GM12878 (cell line): ENCODE measurements around the gene MFAP3L. TPM values are rescaled to one million over a fixed set of nuclear protein-coding genes. Genes with fewer than 3 reads are reported as not detected.

Experiments
- ATAC-seq: fragments of 200-7000 bp; cut with Tn5 transposase; 3 replicates; pipeline ENCODE4 v1.9.1; 2020; ENCODE audit warnings: mild to moderate bottlenecking, moderate library complexity
- BruUV-seq: library from RNA; stranded (reverse); fragments of 400-500 nt; replicated peaks from 2 replicates; lab custom pipeline; 2021; lab: Mats Ljungman, UMichigan
- CTCF ChIA-PET: fragments of 300-600 bp; sonication (Branson Sonifier 250); formaldehyde crosslinking; extraction: SDS; loops from one replicate; lab custom pipeline; 2021; ENCODE audit warnings: inconsistent platforms; lab: Yijun Ruan, JAX
- POLR2A ChIA-PET: fragments of 350-600 bp; formaldehyde crosslinking; extraction: SDS; loops from one replicate; lab custom pipeline; 2021; ENCODE audit warnings: inconsistent platforms; lab: Charles Lee
- RAD21 ChIA-PET: fragments of 300-600 bp; sonication (Branson Sonifier 250); formaldehyde crosslinking; loops from one replicate; lab custom pipeline; 2023; ENCODE audit warnings: antibody characterized with exemption; ENCODE audit not compliant: unreplicated experiment; lab: Charles Lee
- SMC1A ChIA-PET: fragments of 300-600 bp; sonication (Branson Sonifier 250); formaldehyde crosslinking; loops from one replicate; lab custom pipeline; 2023; ENCODE audit not compliant: unreplicated experiment, uncharacterized antibody; lab: Charles Lee
- DNase-seq: peaks from one replicate; pipeline ENCODE4 v3.0.0-alpha.2; 2011; ENCODE audit warnings: low read depth, low spot score
- FAIRE-seq: peaks from 3 replicates; lab custom pipeline; 2011; peaks lifted over from hg19 to GRCh38; lab: Jason Lieb, UNC
- H2AFZ ChIP-seq: 2 replicates; pipeline ENCODE4 v1.6.0; 2011; ENCODE audit warnings: low read depth, low read length, control low read depth; ENCODE audit not compliant: control insufficient read depth
- H3K27ac ChIP-seq: 2 replicates; pipeline ENCODE4 v1.5.1; 2011; ENCODE audit warnings: control low read depth; ENCODE audit not compliant: control insufficient read depth, insufficient read depth
- H3K27me3 ChIP-seq, 2 experiments: replicated peaks in 1 of 2; 2 replicates each; pipeline versions ENCODE4 v1.6.0 to v1.6.1; 2011; ENCODE audit warnings: low read length in 1 of 2; ENCODE audit not compliant: control insufficient read depth in 2 of 2, insufficient read depth in 2 of 2
- H3K36me3 ChIP-seq, 2 experiments: 2 replicates each; pipeline ENCODE4 v1.5.1; 2011; ENCODE audit warnings: low read length in 1 of 2; ENCODE audit not compliant: control insufficient read depth in 2 of 2, insufficient read depth in 2 of 2
- H3K4me1 ChIP-seq: 2 replicates; pipeline ENCODE4 v1.6.1; 2011; ENCODE audit warnings: mild to moderate bottlenecking, low read length, moderate library complexity, mixed read lengths; ENCODE audit not compliant: control insufficient read depth, insufficient read depth
- H3K4me2 ChIP-seq: 2 replicates; pipeline ENCODE4 v1.6.0; 2011; ENCODE audit warnings: control low read depth; ENCODE audit not compliant: control insufficient read depth, insufficient read depth
- H3K4me3 ChIP-seq: fragments of 200-600 bp; sonication (generic); 2 replicates; pipeline ENCODE4 v1.5.1; 2016
- H3K79me2 ChIP-seq: 2 replicates; pipeline ENCODE4 v1.6.0; 2011; ENCODE audit warnings: low read length; ENCODE audit not compliant: control insufficient read depth, insufficient read depth
- H3K9ac ChIP-seq: 2 replicates; pipeline ENCODE4 v1.8.0; 2011; ENCODE audit warnings: low read length, control low read depth, mixed read lengths; ENCODE audit not compliant: control insufficient read depth, insufficient read depth
- H3K9me3 ChIP-seq: replicated peaks from 3 replicates; pipeline ENCODE4 v1.5.1; 2011; ENCODE audit warnings: mild to moderate bottlenecking, low read length; ENCODE audit not compliant: control insufficient read depth, insufficient read depth
- H4K20me1 ChIP-seq: 2 replicates; pipeline ENCODE4 v1.6.0; 2011; ENCODE audit not compliant: control insufficient read depth, insufficient read depth
- CREB1 ChIP-seq: IDR thresholded peaks from 2 replicates; pipeline ENCODE4 v1.6.1; 2012; ENCODE audit warnings: low read depth, mild to moderate bottlenecking, inconsistent platforms
- CREM ChIP-seq: IDR thresholded peaks from 2 replicates; pipeline ENCODE4 v1.6.1; 2014; ENCODE audit warnings: antibody characterized with exemption, low read depth
- EP300 ChIP-seq, 2 experiments: fragments of 150-350 bp in 1 of 2; IDR thresholded peaks; 2 replicates each; pipeline ENCODE4 v1.6.1; 2011 to 2012; ENCODE audit warnings: low read depth in 2 of 2, low read length in 2 of 2, borderline replicate concordance in 1 of 2, improper control_type of control experiment in 1 of 2, inconsistent platforms in 1 of 2; ENCODE audit not compliant: control insufficient read depth in 1 of 2
- FOS ChIP-seq: IDR thresholded peaks from 3 replicates; pipeline ENCODE4 v1.6.1; 2011; ENCODE audit warnings: borderline replicate concordance; ENCODE audit not compliant: insufficient read length; ENCODE audit errors: extremely low read depth
- HDGF ChIP-seq: fragments of 450-650 bp; IDR thresholded peaks from 2 replicates; pipeline ENCODE4 v1.6.1; 2016; ENCODE audit warnings: antibody characterized with exemption
- MEF2A ChIP-seq: IDR thresholded peaks from 2 replicates; pipeline ENCODE4 v1.6.1; 2011; ENCODE audit warnings: low read depth, mild to moderate bottlenecking, low read length, moderate library complexity; ENCODE audit not compliant: insufficient read depth
- MTA3 ChIP-seq: IDR thresholded peaks from 2 replicates; pipeline ENCODE4 v1.6.1; 2012; ENCODE audit warnings: low read length, inconsistent platforms, borderline replicate concordance
- RB1 ChIP-seq: fragments of 450-650 bp; formaldehyde crosslinking; IDR thresholded peaks from 2 replicates; pipeline ENCODE4 v1.6.1; 2017; ENCODE audit warnings: mild to moderate bottlenecking, borderline replicate concordance
- SKIL ChIP-seq: fragments of 450-650 bp; IDR thresholded peaks from 2 replicates; pipeline ENCODE4 v1.6.1; 2017; ENCODE audit warnings: mild to moderate bottlenecking, low read depth, inconsistent platforms; ENCODE audit not compliant: poor library complexity, severe bottlenecking
- SREBF1 ChIP-seq: IDR thresholded peaks from 2 replicates; pipeline ENCODE4 v1.6.1; 2012; ENCODE audit warnings: mild to moderate bottlenecking, low read length
- SUZ12 ChIP-seq: fragments of 200-600 bp; sonication (generic); IDR thresholded peaks from one replicate; pipeline ENCODE4 v1.6.1; 2018; ENCODE audit warnings: antibody characterized with exemption, mild to moderate bottlenecking; ENCODE audit not compliant: unreplicated experiment
- ZBTB40 ChIP-seq: fragments of 450-650 bp; IDR thresholded peaks from 2 replicates; pipeline ENCODE4 v1.6.1; 2016; ENCODE audit warnings: mild to moderate bottlenecking, moderate library complexity, borderline replicate concordance
- WGBS: methylation state at CpG from one replicate; pipeline ENCODE4 v1.1.6; 2016; ENCODE audit warnings: low lambda C conversion rate; ENCODE audit not compliant: insufficient replicate concordance, insufficient coverage; ENCODE audit errors: missing lambda C conversion rate; 5-methylcytosine and 5-hydroxymethylcytosine counted together
- in situ Hi-C: fragments of 300-500 bp; cut with MboI; formaldehyde crosslinking; loops from 9 replicates; pipeline ENCODE4 v1.14.3; 2018; ENCODE audit warnings: mixed read lengths
- intact Hi-C: fragments of 100-400 bp; cut with micrococcal nuclease; formaldehyde crosslinking; loops from one replicate; pipeline ENCODE4 v1.14.2; 2022; ENCODE audit not compliant: unreplicated experiment
- polyA plus RNA-seq, 11 experiments: library from polyadenylated mRNA; depleted of rRNA in 4 of 11; unstranded in 6 of 11; stranded (reverse) in 5 of 11; fragments of >200 nt; fragmentation: Nextera tagmentation in 4 of 11; fragmentation: Illumina TruSeq in 1 of 11; extraction: Ambion mirVana in 4 of 11; extraction: Trizol in 1 of 11; gene quantifications; 1 replicate in 1 of 11; 2 replicates in 10 of 11; pipeline versions ENCODE4 v1.2.1 to v1.2.3, GENCODE V29; 2011 to 2016; ENCODE audit warnings: inconsistent platforms in 2 of 11, missing spikeins in 2 of 11, low read depth in 1 of 11
- total RNA-seq, 4 experiments: library from RNA; depleted of rRNA in 3 of 4; stranded (reverse); fragments of >200 nt in 3 of 4; fragmentation: Illumina TruSeq in 1 of 4; extraction: Trizol in 1 of 4; gene quantifications; 2 replicates each; pipeline versions ENCODE4 v1.2.1 to v1.2.3, GENCODE V29; 2013 to 2021

The MFAP3L gene
- total and polyA plus RNA-seq, 10 of the 15 experiments (the other 5 are each of a cell fraction or from before 2014, with no cell fraction given), result 0.10 to 3.0 TPM; not detected in 8

DNA sequence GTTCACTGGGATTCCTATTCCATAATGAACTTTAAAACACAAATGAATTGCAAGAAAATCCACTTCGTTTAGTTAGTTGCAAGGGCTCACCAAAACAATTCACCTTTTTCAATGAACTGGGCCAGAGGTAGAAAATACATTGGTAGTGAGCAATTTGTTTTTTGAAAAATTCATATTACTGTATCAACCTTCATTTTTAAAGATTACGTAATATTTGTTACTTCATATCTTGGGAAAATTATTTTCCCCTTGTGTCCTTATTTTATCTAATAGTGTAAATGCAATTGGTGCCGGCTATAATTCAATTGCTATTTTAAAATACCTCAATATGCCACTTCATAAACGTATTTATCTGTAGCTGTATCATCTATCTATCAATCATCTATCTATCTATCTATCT lies 41.5 kb downstream of the MFAP3L start:
- Histone ChIP-seq H4K20me1 (no peaks in the 10 kb centered on the region), H3K27ac (no peak overlapping the region), H3K4me3 (no peak overlapping the region), H3K27me3 (0 out of 4 replicates have a peak, but pooled peaks cover 0 to 2% of the 10 kb centered on the region in 2 experiments), H3K4me1 (no peaks in the 10 kb centered on the region), H3K4me2 (no peak overlapping the region), H2AFZ (no peak overlapping the region), H3K9me3 (no peaks in the 10 kb centered on the region), H3K79me2 (no peaks in the 10 kb centered on the region), H3K9ac (no peak overlapping the region), H3K36me3 (no peaks in the 10 kb centered on the region)
- WGBS, result 31% methylated on average over 4 of the region's 4 CpGs
- no peak for TF ChIP-seq SUZ12
- TF ChIP-seq CREB1, result no peak
- no peak for TF ChIP-seq FOS
- TF ChIP-seq EP300 (IDR thresholded peaks at IDR 0.05; ENCODE audit: borderline replicate concordance in 1 of 2, control insufficient read depth in 1 of 2, low read depth in 2 of 2, low read length in 2 of 2), result no peak
- CTCF ChIA-PET, result no interaction called here
- in situ Hi-C loops (no loop called here), intact Hi-C loops (no loop called here)
- ATAC-seq (no peak), DNase-seq (no peak), FAIRE-seq (no peak)
- RAD21 ChIA-PET, result no interaction called here
- SMC1A ChIA-PET, result interaction anchor here (0.8 kb wide), 1 partner anchor 1130 kb away, joined by 3 read pairs; no protein-coding TSS in a partner anchor
- BruUV-seq, result no TSS peak
- POLR2A ChIA-PET, result no interaction called here

- FAIRE-seq, result no peak
- 0 out of 4 replicates have a peak, but pooled peaks cover 0 to 2% of the 10 kb centered on the region in 2 experiments for H3K27me3 ChIP-seq
- TF ChIP-seq MEF2A (no peak), SREBF1 (no peak), ZBTB40 (no peak), HDGF (no peak), SKIL (no peak), RB1 (no peak), MTA3 (no peak), CREM (no peak)
Observed at GRCh38 chr4:169984173-169984572, 42.0 kb downstream of the MFAP3L start.

More at GRCh38 chr4:169984173-169984572, 42.0 kb downstream of the MFAP3L start:
- H3K79me2 ChIP-seq, result no peaks in the 10 kb centered on the region
- ChIA-PET RAD21 (no interaction called here), SMC1A (no interaction called here), CTCF (no interaction called here), POLR2A (no interaction called here)
- no peak overlapping the region for H3K4me2 ChIP-seq
- no peak for ATAC-seq
- intact Hi-C loops, result no loop called here
- H3K9me3 ChIP-seq, result no peaks in the 10 kb centered on the region
- WGBS, result 22% methylated on average over 3 of the region's 3 CpGs
- no peak overlapping the region for H3K9ac ChIP-seq
- H3K36me3 ChIP-seq, result no peaks in the 10 kb centered on the region
- no peak overlapping the region for H3K27ac ChIP-seq
- no peaks in the 10 kb centered on the region for H3K4me1 ChIP-seq
- H4K20me1 ChIP-seq, result no peaks in the 10 kb centered on the region
- no peak for DNase-seq
- BruUV-seq, result no TSS peak
- H2AFZ ChIP-seq, result no peak overlapping the region
- in situ Hi-C loops, result no loop called here
- H3K4me3 ChIP-seq, result no peak overlapping the region
